Glutamatergic neuron (in vitro differentiated cells): ENCODE data around the gene SAMD3. TPM values are rescaled to one million over a fixed set of nuclear protein-coding genes. Genes with fewer than 3 reads are reported as not detected.

Experiments used
- DNase-seq: peaks from one replicate; pipeline ENCODE4 v3.0.0; 2022
- H3K27ac Mint-ChIP-seq: one replicate; pipeline ENCODE4 v1.8.0; 2020; ENCODE audit warnings: mild to moderate bottlenecking, mixed read lengths, inconsistent platforms; ENCODE audit not compliant: unreplicated experiment
- H3K27me3 Mint-ChIP-seq: one replicate; pipeline ENCODE4 v1.8.0; 2020; ENCODE audit warnings: mild to moderate bottlenecking, moderate library complexity, mixed read lengths, inconsistent platforms; ENCODE audit not compliant: unreplicated experiment
- H3K36me3 Mint-ChIP-seq: one replicate; pipeline ENCODE4 v1.8.0; 2020; ENCODE audit warnings: mild to moderate bottlenecking, mixed read lengths, inconsistent platforms; ENCODE audit not compliant: unreplicated experiment
- H3K4me1 Mint-ChIP-seq: one replicate; pipeline ENCODE4 v1.8.0; 2020; ENCODE audit warnings: mild to moderate bottlenecking, low read depth, mixed read lengths, inconsistent platforms; ENCODE audit not compliant: unreplicated experiment
- H3K4me3 Mint-ChIP-seq: one replicate; pipeline ENCODE4 v1.8.0; 2020; ENCODE audit warnings: mild to moderate bottlenecking, mixed read lengths, inconsistent platforms; ENCODE audit not compliant: unreplicated experiment
- H3K9me3 Mint-ChIP-seq: one replicate; pipeline ENCODE4 v1.8.0; 2020; ENCODE audit warnings: mild to moderate bottlenecking, moderate library complexity, mixed read lengths, inconsistent platforms; ENCODE audit not compliant: unreplicated experiment
- total RNA-seq: library from RNA; stranded (reverse); fragmentation: NEBNext Ultra II Directional; extraction: Animal tissue kit (Norgen Biotek cat#: 25700); gene quantifications from one replicate; pipeline ENCODE4 v1.2.1, GENCODE V29; 2021; ENCODE audit not compliant: unreplicated experiment
- TF ChIP-seq, protein P1 (sequence below): fragments of 200-600 bp; sonication (generic); IDR thresholded peaks from one replicate; pipeline ENCODE4 v1.5.0; 2021; ENCODE audit not compliant: partially characterized antibody, unreplicated experiment

Gene SAMD3
- total RNA-seq, 1 donor from 2014 or later, result 1.6 TPM

GRCh38 chr6:130167655-130168054 lies 55.1 kb downstream of the SAMD3 start:
- peaks cover 1% of the 10 kb centered on the region for H3K27me3 Mint-ChIP-seq
- H3K4me3 Mint-ChIP-seq, result no peak overlapping the region
- no peaks in the 10 kb centered on the region for H3K36me3 Mint-ChIP-seq
- no peaks in the 10 kb centered on the region for H3K4me1 Mint-ChIP-seq
- no peak overlapping the region for H3K27ac Mint-ChIP-seq
- TF ChIP-seq, protein P1, sequence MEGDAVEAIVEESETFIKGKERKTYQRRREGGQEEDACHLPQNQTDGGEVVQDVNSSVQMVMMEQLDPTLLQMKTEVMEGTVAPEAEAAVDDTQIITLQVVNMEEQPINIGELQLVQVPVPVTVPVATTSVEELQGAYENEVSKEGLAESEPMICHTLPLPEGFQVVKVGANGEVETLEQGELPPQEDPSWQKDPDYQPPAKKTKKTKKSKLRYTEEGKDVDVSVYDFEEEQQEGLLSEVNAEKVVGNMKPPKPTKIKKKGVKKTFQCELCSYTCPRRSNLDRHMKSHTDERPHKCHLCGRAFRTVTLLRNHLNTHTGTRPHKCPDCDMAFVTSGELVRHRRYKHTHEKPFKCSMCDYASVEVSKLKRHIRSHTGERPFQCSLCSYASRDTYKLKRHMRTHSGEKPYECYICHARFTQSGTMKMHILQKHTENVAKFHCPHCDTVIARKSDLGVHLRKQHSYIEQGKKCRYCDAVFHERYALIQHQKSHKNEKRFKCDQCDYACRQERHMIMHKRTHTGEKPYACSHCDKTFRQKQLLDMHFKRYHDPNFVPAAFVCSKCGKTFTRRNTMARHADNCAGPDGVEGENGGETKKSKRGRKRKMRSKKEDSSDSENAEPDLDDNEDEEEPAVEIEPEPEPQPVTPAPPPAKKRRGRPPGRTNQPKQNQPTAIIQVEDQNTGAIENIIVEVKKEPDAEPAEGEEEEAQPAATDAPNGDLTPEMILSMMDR, result no peak
- H3K9me3 Mint-ChIP-seq, result peaks cover 3% of the 10 kb centered on the region
- no peak for DNase-seq

GRCh38 chr6:130164251-130164650 lies 58.5 kb downstream of the SAMD3 start:
- Mint-ChIP-seq H3K36me3 (no peaks in the 10 kb centered on the region), H3K4me1 (no peaks in the 10 kb centered on the region), H3K9me3 (no peaks in the 10 kb centered on the region), H3K27ac (no peak overlapping the region), H3K4me3 (no peak overlapping the region), H3K27me3 (no peaks in the 10 kb centered on the region)
- TF ChIP-seq, protein P1, result no peak
- DNase-seq, result no peak

- H3K27me3 Mint-ChIP-seq, result no peaks in the 10 kb centered on the region
- no peaks in the 10 kb centered on the region for H3K9me3 Mint-ChIP-seq
- no peak overlapping the region for H3K27ac Mint-ChIP-seq
- H3K4me3 Mint-ChIP-seq, result no peak overlapping the region
- H3K4me1 Mint-ChIP-seq, result no peaks in the 10 kb centered on the region
- H3K36me3 Mint-ChIP-seq, result no peaks in the 10 kb centered on the region
- TF ChIP-seq, protein P1, result no peak
- no peak for DNase-seq
Observed at GRCh38 chr6:130163266-130163665, 59.5 kb downstream of the SAMD3 start.

DNA sequence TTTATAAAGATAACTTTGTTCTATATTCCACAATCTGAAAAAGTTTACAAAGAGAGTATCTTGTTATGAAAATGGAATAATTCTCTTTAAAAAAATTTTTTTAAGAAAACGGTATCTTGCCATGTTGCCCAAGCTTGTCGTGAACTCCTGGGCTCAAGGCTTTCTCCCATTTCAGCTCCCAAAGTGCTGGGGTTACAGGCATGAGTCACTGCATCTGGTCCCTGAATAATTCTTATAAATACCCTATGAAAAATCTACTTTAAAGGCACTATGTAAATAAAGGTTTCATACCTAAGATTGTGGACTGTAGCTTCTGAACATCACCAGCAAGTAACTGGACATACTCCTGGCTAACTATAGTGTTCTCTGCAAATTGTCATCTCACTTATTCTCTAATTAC lies 60.3 kb downstream of the SAMD3 start:
- TF ChIP-seq, protein P1, result no peak
- H3K27ac Mint-ChIP-seq, result no peak overlapping the region
- no peaks in the 10 kb centered on the region for H3K9me3 Mint-ChIP-seq
- H3K4me1 Mint-ChIP-seq, result no peaks in the 10 kb centered on the region
- no peaks in the 10 kb centered on the region for H3K36me3 Mint-ChIP-seq
- DNase-seq, result no peak
- H3K27me3 Mint-ChIP-seq, result no peaks in the 10 kb centered on the region
- H3K4me3 Mint-ChIP-seq, result no peak overlapping the region

GRCh38 chr6:130161683-130162404 lies 60.9 kb downstream of the SAMD3 start:
- H3K27ac Mint-ChIP-seq, result no peak overlapping the region
- no peaks in the 10 kb centered on the region for H3K4me1 Mint-ChIP-seq
- DNase-seq, result no peak
- no peaks in the 10 kb centered on the region for H3K27me3 Mint-ChIP-seq
- no peak overlapping the region for H3K4me3 Mint-ChIP-seq
- TF ChIP-seq, protein P1, result no peak
- H3K36me3 Mint-ChIP-seq, result no peaks in the 10 kb centered on the region
- H3K9me3 Mint-ChIP-seq, result no peaks in the 10 kb centered on the region
